Loucy (cell line): Measurements from ENCODE around the gene LOXHD1.

Experiments used
- H2AFZ ChIP-seq: fragments of 200-600 bp; sonication (generic); 2 replicates; pipeline ENCODE4 v1.6.0; 2016; ENCODE audit warnings: antibody characterized with exemption, mild to moderate bottlenecking, low read length, moderate library complexity
- H3F3A ChIP-seq: fragments of 200-600 bp; 2 replicates; pipeline ENCODE4 v1.6.0; 2016; ENCODE audit warnings: antibody characterized with exemption, low read depth, mild to moderate bottlenecking
- H3K27me3 ChIP-seq: fragments of 200-600 bp; sonication (generic); 2 replicates; pipeline ENCODE4 v1.6.1; 2014; ENCODE audit warnings: low read length, mild to moderate bottlenecking; ENCODE audit not compliant: insufficient read depth, poor library complexity, severe bottlenecking
- H3K36me3 ChIP-seq: fragments of 200-600 bp; sonication (generic); 2 replicates; pipeline ENCODE4 v1.6.1; 2016; ENCODE audit warnings: low read length; ENCODE audit not compliant: insufficient read depth
- H3K4me1 ChIP-seq: fragments of 200-600 bp; sonication (generic); 2 replicates; pipeline ENCODE4 v1.5.1; 2014; ENCODE audit warnings: low read length, mild to moderate bottlenecking; ENCODE audit not compliant: insufficient read depth, poor library complexity, severe bottlenecking
- H3K4me2 ChIP-seq: fragments of 200-600 bp; sonication (generic); 2 replicates; pipeline ENCODE4 v1.6.0; 2014; ENCODE audit warnings: antibody characterized with exemption, low read length, low read depth, mild to moderate bottlenecking; ENCODE audit not compliant: poor library complexity, severe bottlenecking
- H3K4me3 ChIP-seq: fragments of 200-600 bp; sonication (generic); 2 replicates; pipeline ENCODE4 v1.5.1; 2014; ENCODE audit warnings: low read length, mild to moderate bottlenecking, mixed read lengths; ENCODE audit not compliant: poor library complexity, severe bottlenecking
- H3K79me2 ChIP-seq: fragments of 200-600 bp; sonication (generic); 2 replicates; pipeline ENCODE4 v1.6.1; 2014; ENCODE audit warnings: low read length; ENCODE audit not compliant: insufficient read depth
- H3K9ac ChIP-seq: fragments of 200-600 bp; sonication (generic); 2 replicates; pipeline ENCODE4 v1.6.0; 2014; ENCODE audit warnings: mild to moderate bottlenecking, low read depth, low read length, moderate library complexity; ENCODE audit not compliant: poor library complexity, severe bottlenecking
- H3K9me2 ChIP-seq: fragments of 200-600 bp; sonication (generic); replicated peaks from 2 replicates; pipeline ENCODE4 v1.6.1; 2016; ENCODE audit warnings: low read depth, low read length, mixed read lengths
- H3K9me3 ChIP-seq: fragments of 200-600 bp; sonication (generic); 2 replicates; pipeline ENCODE4 v1.6.1; 2014; ENCODE audit warnings: mild to moderate bottlenecking, antibody characterized with exemption, low read length, low read depth; ENCODE audit not compliant: insufficient read depth
- H4K20me1 ChIP-seq: fragments of 200-600 bp; sonication (generic); 2 replicates; pipeline ENCODE4 v1.6.0; 2014; ENCODE audit warnings: antibody characterized with exemption, low read length, mild to moderate bottlenecking; ENCODE audit not compliant: insufficient read depth, poor library complexity, severe bottlenecking
- CTCF ChIP-seq: fragments of 200-600 bp; sonication (generic); conservative IDR thresholded peaks from 2 replicates; pipeline ENCODE4 v1.5.1; 2014; ENCODE audit warnings: mild to moderate bottlenecking, antibody characterized with exemption, low read length
- EZH2phosphoT487 ChIP-seq: fragments of 200-600 bp; IDR thresholded peaks from 2 replicates; pipeline ENCODE4 v1.6.1; 2018; ENCODE audit warnings: antibody characterized with exemption, mild to moderate bottlenecking, moderate library complexity, borderline replicate concordance

The LOXHD1 gene

DNA sequence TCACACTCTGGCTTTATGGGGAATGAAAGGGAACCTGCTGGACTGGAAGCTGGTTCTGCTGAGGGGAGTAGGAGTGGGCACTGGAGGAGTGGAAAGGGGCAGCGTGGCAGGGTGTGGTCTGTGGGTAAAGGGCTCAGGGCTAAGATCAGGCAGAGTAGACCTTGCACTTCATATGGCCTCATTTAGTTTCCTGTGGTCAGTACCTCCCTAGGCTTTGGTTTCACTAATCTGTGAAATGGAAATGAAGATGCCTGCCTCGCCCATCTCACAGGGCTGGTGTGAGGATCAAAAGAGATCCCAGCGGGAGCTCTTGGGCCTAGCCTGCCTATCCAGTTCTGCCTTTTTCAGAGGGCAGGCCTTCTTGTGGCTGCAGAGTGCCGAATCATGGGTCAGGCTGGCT is 208.7 kb downstream of the LOXHD1 start:
- no peaks in the 10 kb centered on the region for H3K79me2 ChIP-seq
- H3K9me3 ChIP-seq = peaks cover 10% of the 10 kb centered on the region; the same call in 1 of the 2 replicates
- no peaks in the 10 kb centered on the region for H4K20me1 ChIP-seq
- H3K9me2 ChIP-seq = no peaks in the 10 kb centered on the region
- no peaks in the 10 kb centered on the region for H3K27me3 ChIP-seq
- no peaks in the 10 kb centered on the region for H3K36me3 ChIP-seq
- H3F3A ChIP-seq = no peaks in the 10 kb centered on the region
- no peak overlapping the region for H2AFZ ChIP-seq
- no peak for TF ChIP-seq EZH2phosphoT487
- TF ChIP-seq CTCF = no peak
- H3K9ac ChIP-seq = no peak overlapping the region
- H3K4me3 ChIP-seq = no peak overlapping the region
- H3K4me1 ChIP-seq = no peaks in the 10 kb centered on the region
- no peak overlapping the region for H3K4me2 ChIP-seq

GRCh38 chr18:46447792-46448191 is 209.2 kb downstream of the LOXHD1 start:
- no peaks in the 10 kb centered on the region for H4K20me1 ChIP-seq
- no peak overlapping the region for H3K4me3 ChIP-seq
- no peak for TF ChIP-seq EZH2phosphoT487
- TF ChIP-seq CTCF = no peak
- no peak overlapping the region for H2AFZ ChIP-seq
- H3F3A ChIP-seq = no peaks in the 10 kb centered on the region
- no peak overlapping the region for H3K9ac ChIP-seq
- no peaks in the 10 kb centered on the region for H3K9me2 ChIP-seq
- no peaks in the 10 kb centered on the region for H3K27me3 ChIP-seq
- H3K36me3 ChIP-seq = no peaks in the 10 kb centered on the region
- peaks cover 10% of the 10 kb centered on the region; the same call in 1 of the 2 replicates for H3K9me3 ChIP-seq
- no peak overlapping the region for H3K4me2 ChIP-seq
- H3K79me2 ChIP-seq = no peaks in the 10 kb centered on the region
- H3K4me1 ChIP-seq = no peaks in the 10 kb centered on the region

DNA sequence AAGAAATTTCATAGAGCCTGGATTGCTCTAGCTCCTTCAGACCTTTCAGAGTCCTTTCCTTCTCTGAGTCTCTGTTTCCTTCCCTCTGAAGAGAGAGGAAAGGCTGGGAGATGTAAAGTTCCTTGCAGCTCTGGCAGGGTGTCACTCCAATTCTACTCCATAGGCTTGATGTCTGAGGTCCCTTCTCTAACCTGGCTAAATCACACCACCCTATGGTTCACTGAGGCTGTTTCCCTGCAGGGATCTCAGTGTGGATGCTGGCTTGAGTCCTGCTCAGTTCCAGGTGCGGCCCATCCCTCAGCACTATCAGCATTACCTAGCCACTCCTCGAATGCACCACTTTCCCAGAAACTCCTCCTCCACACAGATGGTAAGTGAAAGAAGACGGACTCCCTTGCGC is 209.7 kb downstream of the LOXHD1 start:
- H3K9ac ChIP-seq = no peak overlapping the region
- TF ChIP-seq EZH2phosphoT487 (no peak), CTCF (no peak)

More for the DNA sequence above, 209.7 kb downstream of the LOXHD1 start:
- Histone ChIP-seq H3K4me3 (no peak overlapping the region), H3K27me3 (no peaks in the 10 kb centered on the region), H4K20me1 (no peaks in the 10 kb centered on the region), H3K9me2 (no peaks in the 10 kb centered on the region), H2AFZ (no peak overlapping the region), H3K9me3 (peaks cover 10% of the 10 kb centered on the region; the same call in 1 of the 2 replicates), H3K36me3 (no peaks in the 10 kb centered on the region), H3K79me2 (no peaks in the 10 kb centered on the region), H3K4me2 (no peak overlapping the region), H3K4me1 (no peaks in the 10 kb centered on the region), H3F3A (no peaks in the 10 kb centered on the region)
